ENCODE measurements around the gene TCF7L2.

Gene TCF7L2

DNA sequence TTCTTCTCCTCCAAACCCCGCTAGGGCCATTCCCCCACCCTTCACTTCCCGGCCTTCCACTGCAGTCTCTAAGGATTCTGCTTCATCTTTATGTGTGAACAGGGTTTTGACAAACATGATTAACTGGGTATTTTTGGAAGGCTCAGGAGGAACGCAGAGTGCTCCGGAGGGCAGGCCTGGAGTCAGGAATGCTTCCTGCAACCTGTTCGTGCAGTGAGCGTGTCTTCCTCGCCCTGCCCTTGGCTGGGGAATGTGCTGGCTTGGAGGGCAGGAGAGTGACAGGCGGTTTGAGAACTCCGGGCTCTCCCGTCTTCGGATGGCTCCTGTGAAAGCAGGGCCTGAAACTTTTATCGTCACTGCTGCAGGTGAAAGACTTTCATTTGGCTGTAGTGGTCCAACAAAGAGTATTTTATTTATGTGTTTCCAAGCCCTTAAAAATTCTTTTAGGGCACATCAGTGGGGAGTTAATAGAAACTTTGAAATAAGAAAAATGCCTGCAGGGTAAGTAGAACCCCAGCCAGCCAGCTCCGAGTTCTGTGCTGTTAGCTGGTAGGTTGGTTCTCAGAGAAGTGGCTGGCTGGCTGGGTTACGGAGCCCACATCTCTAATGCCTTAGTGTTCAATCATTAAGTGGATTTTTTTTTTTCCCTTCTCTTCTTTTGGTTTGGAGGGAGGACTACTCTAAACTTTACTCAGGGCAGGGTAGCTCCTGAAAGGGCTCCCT, 51.0 kb downstream of the TCF7L2 start:
- no peak for DNase-seq

DNA sequence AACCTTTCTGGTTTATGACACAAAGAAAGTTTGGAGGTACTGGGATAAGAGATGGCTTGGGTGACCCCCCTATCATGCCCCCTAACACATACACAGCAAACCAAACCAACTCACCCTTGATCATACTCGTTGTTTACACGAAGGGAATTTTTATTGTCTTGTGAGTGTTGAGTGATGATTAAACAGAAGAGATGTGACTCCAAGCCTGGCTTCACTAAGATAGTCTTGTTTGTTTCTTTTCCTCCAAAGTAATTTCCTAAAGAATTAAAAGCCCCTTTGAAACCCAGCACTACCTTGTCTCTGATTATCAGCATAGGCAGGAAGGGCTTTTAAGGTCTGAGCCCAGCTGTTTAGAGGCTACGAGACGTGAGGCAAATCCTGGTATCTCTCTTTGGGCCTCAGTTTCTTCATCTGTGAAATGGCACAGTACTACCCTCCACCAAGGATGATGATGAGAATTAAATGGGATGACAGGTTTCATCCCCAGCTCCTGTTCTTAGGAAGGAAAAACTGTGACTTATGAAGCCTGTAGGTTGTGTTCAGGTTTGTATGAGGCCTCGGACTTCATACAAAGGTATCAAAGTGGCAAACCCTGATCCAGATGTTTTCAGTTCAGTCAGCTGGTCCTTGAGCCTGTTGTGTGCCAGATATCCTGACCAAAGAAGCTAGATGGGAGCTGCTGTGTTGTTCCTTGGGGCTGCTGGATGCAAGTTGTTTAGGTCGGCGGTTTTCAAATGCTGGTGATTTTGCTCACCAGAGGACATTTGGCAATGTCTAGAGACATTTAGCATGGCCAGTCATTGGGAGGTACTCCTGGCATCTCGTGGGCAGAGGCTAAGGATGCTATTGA, 51.8 kb downstream of the TCF7L2 start:
- DNase-seq = no peak

DNA sequence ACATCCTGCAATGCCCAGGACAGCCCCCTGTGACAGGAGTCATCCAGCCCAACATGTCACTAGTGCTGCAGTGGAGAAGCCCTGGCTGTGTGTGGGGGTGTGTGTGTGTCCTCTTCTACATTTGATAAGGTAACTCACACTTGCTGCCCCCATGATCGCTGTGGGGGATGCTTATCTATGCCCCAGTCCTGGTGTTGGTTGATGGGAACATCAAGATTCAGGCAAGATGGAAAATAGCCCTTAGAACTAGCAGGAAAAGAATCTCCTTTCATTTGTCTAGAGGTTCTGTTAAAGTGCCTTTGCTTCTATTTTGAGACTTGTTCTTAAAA, 52.4 kb downstream of the TCF7L2 start:
- DNase-seq = no peak

DNA sequence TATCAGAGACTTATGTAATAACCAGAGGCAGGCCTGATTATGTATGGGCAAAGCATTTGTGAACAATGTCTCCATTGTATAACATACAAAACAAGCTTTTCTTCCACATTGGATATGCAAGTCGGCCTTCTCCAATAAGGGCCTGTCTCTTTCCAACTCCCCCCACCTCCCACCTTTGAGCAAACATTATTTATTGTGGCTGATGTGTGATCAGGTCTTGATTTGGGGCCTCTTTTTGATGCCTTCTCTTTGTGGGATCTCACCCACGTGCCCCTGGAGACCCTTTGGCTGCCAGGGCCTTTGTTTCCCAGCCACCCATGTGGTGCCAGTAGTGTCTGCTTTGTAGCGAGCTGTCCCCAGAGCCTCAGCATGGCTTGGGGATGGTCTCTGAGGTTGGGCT, 53.0 kb downstream of the TCF7L2 start:
- DNase-seq = no peak

DNA sequence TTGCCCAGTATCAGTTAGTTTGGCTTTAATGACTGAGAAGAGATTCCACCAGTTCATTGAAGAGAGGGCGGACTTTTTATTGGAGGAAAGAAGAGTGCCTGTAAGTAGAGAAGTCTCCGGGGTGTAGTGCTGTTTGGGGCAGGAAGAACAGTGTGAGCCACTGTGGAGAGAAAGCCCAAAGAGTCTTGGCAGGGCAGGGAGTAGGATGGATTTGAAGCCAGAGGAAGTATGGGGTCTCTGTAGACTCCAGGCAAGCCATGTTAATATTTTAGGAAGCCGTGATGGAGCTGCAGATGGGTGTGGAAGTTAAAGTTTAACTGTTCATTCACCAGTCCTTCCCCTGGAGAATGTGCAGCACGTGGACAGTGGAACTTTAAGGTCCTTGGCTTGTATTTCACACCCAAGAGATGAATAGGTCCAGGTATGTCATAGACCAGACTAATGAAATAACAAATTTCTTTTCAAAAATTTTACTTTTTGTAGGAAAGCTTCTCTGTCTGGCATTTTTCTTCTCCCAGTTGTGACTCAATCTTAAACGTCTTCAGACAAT, 54.1 kb downstream of the TCF7L2 start:
- no peak for DNase-seq

DNA sequence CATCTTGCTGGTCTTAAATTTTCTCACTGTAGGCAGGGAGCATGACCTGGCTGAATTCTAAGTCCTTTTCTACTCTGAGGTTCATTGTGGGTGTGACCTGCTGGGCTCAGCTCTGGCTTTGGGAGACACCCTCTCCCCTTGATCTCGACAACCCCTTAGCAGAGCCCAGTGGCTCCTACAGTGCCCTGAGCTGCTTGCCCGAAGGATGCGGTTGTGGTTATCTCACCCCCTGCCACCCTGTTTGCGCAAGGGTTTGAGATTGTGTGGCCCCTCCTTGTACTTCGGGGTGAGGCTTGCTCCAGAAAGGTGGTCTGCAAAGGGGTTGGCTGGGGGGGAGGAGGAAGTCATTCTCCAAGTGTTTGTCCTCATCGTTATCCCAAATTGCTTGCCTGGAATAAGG, 55.3 kb downstream of the TCF7L2 start:
- DNase-seq = no peak

DNA sequence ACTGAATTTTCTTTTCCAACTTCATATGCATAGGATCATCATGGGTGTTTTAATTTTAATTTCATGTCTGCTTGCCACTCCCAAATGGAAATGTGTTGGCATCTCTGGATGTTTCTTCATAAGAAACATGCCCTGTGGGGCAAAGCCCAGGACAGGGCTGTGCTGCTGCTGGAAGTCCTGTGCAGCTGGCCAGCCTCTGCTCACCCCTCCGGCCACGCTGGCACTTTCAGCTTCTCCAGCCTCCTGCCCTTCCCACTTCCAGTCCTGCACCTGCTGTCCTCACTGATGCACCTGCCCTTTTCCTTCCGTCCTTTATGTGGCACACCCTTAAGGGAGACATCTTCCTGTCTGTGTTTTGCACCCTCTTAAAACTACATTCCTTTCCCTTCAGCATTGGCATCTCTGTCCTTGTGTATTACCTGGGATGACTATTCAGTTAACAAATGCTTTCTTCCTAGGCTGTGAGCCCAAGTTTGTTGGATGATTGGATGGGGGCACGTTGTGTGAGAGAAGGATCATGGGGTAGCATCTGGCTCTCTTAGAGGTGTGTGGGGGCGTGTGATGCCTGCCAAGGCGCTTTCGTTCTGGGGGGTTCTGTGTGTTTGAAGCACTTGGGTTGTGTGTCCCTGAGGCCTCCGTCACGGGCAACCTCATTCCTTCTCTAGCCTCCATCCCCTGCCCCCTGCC, 56.8 kb downstream of the TCF7L2 start:
- no peak for DNase-seq

DNA sequence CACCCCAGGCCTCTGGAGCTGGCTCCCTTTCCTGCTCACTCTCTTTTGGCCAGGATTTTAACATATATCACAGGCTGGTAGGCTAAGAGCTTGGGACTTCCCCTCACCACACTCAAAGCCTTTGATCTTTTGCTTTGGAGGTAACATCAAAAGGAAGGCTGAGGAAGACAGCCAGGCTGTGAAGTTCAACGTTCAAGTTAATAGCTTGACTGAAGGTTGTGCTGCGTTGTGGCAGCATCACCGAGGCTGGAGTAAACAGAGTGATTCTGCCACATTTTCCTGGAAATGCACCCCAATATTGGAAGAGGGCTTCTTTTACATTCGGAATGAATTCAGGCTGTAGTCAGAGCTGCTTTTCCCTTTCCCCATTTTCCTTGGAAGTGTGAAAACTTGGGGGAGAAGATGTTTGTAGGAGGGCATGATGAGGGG, 57.3 kb downstream of the TCF7L2 start:
- no peak for DNase-seq

DNA sequence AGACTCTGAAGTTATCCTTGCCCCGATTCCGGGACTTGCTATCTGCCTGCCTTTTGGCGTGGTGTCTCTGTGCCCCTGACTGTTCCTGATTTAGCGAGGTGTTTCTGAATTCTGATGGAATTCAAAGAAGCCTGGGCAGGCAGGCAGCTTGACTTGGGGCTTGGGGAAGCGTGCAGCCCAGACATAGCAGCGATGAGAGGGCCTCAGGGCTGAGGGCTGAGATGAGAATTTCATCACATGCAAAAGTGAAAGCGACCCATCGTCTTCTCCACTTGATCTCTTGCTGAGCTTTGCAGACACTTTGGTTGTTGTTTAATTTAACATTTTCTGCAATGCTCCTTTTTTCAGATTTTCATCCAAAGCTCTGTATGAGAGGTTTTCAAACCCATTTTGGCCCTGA, 57.8 kb downstream of the TCF7L2 start:
- no peak for DNase-seq

DNA sequence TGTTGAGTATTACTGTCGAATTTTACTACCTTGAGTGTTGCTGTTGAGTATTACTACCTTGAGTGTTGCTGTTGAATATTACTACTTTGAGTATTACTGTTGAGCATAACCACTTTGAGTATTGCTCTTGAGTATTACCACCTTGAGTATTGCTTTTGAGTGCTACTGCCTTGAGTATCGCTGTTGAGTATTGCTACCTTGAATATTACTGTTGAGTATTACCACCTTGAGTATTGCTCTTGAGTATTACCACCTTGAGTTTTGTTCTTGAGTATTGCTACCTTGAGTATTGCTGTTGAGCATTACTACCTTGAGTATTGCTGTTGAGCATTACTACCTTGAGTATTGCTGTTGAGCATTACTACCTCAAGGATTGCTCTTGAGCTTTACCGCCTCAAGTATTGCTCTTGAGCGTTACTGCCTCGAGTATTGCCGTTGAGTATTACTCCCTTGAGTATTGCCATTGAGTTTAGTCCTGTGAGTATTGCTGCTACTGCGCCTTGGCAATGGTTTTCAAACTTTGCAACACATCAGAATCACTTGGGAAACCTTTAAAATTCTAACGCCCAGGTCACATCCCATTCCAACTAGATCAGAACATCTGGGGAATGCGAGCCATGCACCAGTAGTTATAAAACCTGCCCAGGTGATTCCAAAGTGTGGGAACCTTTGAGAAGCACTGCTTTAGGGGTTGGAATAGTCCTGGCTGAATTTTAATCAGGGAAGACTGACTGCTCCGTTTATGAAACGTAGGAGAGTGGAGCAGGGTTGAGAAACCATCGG, 61.7 kb downstream of the TCF7L2 start:
- DNase-seq = no peak

DNA sequence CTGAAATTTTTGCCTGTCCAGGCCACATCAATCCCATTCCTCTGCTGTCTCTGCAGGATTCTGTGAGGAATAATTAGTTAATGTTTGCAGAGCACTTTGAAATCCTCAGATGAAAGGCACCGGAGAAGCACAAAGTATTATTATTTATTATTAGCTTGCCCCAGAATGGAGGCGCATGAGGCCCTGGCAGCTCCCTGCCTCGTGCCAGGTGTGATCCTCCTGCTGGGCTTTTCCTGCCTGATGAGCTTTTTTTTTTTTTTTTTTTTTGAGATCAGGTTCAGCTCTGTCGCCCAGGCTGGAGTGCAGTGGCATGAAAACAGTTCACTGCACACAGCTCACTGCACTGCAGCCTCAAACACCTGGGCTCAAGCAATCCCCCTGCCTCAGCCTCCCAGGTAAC, 65.2 kb downstream of the TCF7L2 start:
- DNase-seq = no peak

DNA sequence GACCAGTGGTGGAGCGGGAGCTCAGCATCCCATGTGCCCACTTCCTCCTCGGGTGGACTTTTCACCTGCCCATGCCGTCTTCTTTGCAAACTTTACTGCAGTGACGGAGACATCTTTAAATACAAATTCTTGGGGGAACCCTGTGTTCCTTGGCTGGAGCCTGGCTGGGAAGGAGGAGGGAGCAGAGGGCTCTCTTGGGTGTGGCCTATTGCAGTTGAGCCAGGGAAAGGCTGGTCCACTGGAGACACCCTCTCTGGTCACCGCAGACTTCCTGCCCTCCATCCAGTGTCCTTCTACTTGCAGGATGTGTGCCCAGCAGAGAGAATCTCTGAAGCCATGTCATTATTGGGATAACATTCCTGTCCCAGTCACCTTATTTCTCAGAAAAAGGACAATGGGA, 67.3 kb downstream of the TCF7L2 start:
- DNase-seq = no peak

DNA sequence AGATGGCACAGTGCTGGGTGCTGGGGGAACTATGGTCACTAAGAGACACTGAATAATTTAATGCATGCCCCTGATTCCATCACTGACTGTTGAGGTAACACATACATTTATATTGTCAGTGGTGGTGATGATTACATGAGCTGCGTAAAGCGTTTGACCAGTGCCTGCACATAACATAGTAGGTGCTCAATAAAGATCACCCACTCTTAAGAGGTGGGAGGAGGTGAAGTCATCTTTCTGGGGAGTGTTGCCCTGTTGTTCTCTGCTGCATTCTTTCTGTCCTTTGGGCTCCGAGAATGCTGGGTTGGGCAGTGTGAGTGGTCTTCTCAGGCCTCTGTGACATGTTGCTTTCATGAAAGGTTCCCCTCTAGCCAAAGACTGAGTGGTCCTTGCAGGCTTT, 68.0 kb downstream of the TCF7L2 start:
- no peak for DNase-seq

DNA sequence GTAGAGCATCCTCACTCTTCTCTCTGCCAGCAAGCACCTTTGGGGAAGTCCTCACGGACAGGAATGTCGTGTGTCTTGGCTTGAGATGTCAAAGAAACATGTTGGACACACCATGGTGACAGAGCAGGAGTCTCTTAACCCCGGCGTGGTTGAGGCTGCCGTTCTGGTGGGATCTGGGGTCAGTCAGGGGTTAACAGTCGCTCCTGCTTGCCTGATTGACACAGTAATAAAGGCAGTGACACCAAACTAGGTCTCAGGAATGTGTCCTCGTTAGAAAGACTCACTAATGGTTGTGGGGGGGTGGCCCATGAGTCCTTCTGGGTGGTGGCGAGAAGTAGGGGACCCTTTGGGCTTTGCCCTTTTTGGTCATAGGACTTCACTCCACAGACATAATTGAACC, 69.0 kb downstream of the TCF7L2 start:
- no peak for DNase-seq

DNA sequence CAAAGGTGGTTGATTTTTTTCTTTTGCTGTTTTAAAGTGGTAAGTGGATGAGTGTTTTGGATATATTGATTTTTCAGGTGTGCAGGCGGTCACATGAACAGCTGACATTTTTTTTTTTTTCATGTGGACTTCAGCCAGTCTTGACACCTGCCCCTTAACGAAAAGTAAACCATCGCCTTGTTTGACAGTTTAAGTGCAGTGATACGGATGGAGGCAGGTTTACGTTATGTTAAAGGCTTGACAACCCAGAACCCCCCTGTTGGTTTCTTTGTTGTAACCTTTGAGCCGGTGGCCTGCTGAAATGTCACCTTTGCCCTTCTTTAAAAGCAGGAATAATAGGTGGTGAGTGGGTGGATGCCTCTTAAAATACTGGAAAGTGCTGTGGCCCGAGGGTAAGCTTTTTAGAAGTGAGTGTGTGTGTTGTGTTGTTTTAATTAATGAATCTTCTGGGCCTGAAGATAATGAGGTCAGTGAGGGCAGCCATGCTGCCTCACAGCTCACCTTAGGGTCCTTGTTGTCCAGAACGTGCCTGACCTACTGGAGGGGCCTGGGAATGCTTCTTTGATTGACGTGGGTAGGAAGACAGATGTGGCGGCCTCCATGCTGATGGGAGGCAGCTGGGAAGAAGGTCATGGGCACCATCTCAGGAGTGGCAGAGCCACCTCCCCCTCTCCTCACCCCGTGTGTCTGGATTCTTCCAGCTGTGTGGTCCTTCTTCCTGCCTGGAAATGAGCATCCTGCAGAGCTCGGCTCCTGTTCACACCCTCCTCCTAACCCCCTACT, 69.8 kb downstream of the TCF7L2 start:
- DNase-seq = no peak

DNA sequence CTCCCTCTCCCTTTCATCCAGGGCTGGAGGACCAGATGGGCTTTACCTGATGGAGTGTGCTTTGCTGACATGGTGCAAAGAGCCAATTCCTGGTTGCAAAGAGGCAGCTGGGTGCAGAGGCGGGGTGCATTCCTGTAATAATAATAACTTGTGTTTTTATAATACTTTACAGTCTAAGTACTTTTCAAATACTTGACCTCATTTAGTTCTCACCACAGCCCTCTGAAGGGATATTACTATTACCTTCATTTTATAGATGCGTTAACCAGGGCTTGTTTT, 70.4 kb downstream of the TCF7L2 start:
- no peak for DNase-seq

DNA sequence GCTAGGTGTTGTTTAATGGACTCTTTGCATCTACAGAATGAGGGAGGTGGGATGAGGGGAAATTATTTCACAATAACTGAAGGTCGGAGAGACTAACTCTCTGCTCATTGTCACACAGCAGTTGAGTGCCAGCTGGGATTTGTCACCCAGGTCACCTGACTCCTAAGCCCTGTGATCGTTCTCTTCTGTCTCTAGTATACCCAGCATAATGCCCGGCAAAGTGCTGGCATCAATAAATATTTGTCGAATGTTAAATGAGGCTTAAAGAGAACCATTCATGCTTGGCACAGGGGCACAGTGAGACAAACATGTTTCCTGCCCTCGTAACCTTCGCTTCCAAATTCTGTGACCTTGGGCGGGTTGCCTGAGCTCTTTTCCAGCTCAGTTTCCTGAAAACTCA, 70.8 kb downstream of the TCF7L2 start:
- no peak for DNase-seq

DNA sequence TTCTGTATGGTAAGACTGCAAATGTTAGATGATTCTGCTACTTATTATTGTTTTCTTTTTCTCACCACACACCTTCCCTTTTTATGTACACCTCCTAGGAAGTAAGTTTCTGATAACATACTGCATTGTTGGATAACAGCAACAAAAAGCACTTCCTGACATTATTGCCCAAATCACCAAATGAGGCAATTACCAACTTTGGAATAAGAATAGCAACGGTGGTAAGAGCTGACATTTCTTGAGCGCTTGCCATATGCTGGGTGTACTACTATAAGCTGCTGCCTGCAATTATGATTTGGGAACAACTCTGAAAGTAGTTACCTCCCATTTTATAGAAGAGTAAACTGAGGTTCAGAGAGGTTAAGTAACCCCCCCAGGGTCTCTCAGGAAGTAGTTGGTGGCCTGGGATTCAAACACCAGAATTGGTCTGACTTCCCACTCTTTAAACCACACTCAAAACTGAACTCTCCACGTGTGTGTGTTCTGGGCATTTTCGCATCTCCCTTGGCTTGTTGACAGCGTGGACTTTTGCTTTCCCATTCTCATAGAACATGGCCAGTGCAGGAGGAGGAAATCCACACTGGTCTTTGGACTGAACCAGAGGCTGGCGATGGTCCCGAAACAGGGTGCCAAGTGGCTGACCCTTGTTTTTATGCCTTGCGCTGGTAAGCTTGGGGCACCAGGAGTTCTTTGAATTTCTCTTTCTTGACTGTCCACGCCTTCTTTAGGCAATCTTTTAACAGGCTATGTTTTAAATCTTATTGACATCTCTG, 71.4 kb downstream of the TCF7L2 start:
- DNase-seq = no peak

DNA sequence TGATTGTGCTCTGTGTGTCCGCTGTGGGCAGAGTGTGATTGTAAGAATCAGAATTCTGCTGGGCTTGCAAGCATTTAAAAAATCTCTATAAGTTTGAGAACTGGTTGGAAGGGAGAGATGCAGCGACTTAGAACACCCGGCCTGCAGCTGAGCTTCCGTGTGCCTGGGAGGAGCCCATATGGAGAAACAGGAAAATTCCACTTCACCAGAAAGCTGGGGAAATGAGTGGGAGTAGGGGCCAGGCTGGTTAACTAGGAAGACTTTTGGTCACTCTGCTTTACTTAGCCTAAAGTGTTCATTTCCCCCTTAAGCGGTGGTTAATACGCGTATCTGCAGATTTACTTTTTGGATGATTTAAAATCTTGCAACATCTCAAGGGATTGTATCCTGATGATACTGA, 72.2 kb downstream of the TCF7L2 start:
- DNase-seq = no peak

DNA sequence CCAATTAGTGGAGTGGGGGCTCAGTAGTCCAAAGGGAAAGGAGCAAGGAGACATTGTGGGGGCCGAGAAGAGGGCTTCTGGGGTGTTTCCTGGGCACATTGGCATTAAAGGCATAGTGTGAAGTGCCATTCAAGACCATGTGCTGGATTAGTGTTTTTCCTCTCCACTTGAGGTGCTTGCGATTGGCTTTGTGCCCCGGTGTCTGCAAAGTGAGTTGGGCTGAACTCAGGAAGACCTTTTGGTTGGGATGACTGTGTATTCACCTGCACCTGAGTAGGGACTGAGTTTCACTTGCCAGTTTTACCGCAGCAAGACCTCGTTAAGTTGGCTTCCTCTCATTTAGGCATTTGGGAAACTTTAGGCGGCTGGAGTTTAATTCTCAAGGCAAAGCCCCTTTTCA, 73.0 kb downstream of the TCF7L2 start:
- no peak for DNase-seq

DNA sequence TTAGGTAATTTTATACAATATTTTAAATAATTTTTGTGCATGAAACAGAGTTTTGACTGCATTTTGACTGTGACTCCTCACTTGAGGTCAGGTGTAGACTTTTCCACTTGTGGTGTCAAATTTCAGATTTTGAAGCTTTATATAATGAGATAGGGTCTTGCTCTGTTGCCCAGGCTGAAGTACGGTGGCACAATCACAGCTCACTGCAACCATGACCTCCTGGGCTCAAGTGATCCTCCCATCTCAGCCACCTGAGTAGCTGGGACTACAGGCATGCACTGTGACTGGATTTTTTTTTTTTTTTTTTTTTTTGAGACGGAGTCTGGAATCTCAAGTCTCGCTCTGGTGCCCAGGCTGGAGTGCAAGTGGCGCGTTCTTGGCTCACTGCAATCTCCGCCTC, 74.9 kb downstream of the TCF7L2 start:
- no peak for DNase-seq

DNA sequence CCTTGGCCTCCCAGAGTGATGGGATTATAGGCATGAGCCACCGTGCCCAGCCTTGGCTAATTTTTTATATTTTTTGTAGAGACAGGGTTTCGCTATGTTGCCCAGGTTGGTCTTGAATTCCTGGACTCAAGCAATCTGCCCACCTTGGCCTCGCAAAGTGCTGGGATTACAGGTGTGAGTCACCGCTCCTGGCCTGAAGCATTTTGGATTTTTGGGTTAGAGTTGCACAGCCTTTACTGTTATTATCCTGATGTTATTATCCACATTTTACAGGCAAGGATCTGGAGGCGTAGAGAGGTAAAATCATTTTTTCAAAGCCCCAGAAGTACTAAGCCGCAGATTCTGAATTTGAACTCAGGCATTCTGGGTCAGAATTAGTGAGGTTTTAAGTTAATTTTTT, 75.4 kb downstream of the TCF7L2 start:
- no peak for DNase-seq

Data from NCI-H1048 (cell line).